Stimulated activated CD8-positive, alpha-beta memory T cell treated with anti-CD3 and anti-CD28 coated beads, Interleukin-4, amount 100 ng/mL, for 24 hours (primary cell): ENCODE results near the gene C12orf42.
"Not testable (repeated sequence)": the region's sequence is repeated elsewhere in the genome, so short reads cannot be mapped to it uniquely, and the experiment has no call there.

Experiments
- DNase-seq: peaks from one replicate; pipeline ENCODE4 v3.0.0-alpha.2; 2020; ENCODE audit warnings: low read depth

The C12orf42 gene

GRCh38 chr12:103494734-103495468 is 867 bp downstream of the C12orf42 start:
- DNase-seq: no peak

DNA sequence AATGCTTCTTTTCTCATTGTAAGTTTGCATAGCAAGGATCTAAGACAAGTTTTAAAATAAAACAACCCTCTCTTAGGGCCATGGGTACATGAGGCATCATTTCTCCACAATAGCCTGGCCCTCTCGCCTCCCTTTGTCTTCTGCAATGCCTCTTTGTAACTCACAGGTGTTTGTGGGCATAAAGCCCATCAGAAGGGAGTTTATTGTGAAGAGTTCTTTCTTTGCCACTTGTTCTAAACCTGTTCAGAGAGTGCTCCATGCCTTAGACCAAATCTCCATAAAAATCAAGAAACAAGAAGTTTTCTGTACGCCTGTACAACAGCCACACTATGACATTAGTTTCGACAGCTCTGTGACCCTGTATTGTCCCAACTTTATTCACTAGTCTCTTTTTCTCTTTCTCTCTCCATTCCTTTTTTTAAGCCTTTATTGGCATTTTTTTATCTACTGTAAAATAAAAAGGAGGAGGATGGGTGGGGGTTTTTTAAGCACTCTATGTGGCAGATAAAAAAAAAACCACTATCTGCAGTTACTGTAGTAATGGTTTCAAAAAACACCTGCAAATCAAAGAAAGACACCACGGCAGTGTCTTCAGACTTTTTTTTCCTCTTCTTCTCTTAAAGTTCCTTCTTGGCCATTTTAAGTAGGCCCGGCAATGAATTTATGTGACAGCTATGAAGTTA is 1.6 kb downstream of the C12orf42 start:
- DNase-seq: no peak

- no peak for DNase-seq
These were observed 2.6 kb downstream of the C12orf42 start for GRCh38 chr12:103493199-103493598.

- DNase-seq: no peak
These were observed 13.4 kb downstream of the C12orf42 start for GRCh38 chr12:103482365-103482764.

- DNase-seq: no peak
These were observed 20.7 kb downstream of the C12orf42 start for GRCh38 chr12:103475073-103475472.

DNA sequence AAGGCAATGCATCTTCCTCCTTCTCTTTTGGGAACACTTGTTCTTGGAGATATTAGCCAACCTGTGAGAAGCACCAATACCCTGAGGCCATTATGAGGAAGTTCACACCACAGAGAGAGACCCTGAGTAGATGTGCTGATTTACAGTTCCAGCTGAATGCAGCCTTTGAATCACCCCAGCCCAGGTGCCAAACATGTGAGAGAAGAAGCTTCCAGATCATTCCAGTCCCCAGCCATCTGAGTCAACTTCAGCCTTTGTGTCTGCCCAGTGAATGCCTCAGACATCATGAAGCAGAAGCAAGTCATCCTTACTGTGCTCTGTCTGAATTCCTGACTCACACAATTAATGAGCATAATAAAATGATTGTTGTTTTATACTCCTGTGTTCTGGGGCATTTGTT is 25.1 kb downstream of the C12orf42 start:
- no peak for DNase-seq

GRCh38 chr12:103469719-103470118 is 26.0 kb downstream of the C12orf42 start:
- DNase-seq: no peak

- no peak for DNase-seq
These were observed 26.9 kb downstream of the C12orf42 start for GRCh38 chr12:103468837-103469236.

DNA sequence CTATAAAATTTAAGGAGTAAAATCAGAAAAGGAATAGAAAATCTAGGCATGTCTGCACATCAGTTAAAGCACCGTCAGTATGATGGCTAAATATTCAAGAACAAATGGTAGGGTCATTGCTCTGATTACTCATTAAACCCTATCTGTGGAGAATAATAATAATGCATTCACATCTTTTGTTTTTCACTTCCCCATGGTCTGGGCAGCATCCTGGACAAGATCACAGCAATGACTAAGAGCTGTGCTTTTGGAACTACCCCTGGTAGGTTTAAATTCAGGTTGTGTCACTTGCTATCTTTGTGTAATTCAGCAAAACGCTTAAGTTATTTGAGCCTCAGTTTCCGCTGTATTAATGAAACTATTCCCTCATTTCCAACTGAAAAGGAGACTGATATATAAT is 33.1 kb downstream of the C12orf42 start:
- no peak for DNase-seq

DNA sequence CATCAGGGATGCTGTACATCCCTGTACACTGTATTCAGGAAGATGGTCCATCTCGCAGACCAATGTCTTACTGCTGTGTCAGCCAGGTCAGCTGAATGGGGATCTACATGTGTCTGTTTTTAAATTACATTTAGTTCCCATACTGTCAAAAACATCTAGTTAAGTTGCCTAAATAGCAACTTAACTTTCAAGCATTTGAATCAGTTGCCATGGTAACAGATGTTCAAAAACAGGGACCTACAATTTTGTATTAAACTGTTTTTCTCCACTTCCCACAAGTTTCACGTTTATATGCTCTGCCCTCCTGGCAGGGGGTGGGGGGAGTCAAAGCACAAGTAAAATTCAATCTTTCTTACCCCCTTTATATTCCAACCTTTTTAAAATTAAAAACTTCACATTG is 38.3 kb downstream of the C12orf42 start:
- DNase-seq: no peak

DNA sequence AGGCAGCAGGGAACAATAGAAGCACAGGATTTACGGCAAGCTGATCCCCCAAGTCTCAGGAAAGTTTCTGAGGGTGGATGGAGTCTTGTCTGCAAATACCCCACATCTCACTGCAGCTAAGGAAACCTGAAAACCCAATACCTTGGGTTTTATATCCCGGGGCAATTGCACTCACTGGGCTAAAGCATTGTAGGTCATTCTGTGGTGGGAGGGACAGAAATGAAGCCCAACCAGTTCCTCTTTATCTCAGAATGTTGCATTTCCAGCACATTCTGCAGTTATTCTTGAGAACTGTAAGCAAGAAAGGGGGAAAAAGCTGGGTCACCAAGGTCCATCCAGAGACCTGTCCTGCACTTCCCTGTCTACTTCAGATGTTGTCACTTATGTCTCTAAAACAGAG is 39.8 kb downstream of the C12orf42 start:
- DNase-seq: no peak

DNA sequence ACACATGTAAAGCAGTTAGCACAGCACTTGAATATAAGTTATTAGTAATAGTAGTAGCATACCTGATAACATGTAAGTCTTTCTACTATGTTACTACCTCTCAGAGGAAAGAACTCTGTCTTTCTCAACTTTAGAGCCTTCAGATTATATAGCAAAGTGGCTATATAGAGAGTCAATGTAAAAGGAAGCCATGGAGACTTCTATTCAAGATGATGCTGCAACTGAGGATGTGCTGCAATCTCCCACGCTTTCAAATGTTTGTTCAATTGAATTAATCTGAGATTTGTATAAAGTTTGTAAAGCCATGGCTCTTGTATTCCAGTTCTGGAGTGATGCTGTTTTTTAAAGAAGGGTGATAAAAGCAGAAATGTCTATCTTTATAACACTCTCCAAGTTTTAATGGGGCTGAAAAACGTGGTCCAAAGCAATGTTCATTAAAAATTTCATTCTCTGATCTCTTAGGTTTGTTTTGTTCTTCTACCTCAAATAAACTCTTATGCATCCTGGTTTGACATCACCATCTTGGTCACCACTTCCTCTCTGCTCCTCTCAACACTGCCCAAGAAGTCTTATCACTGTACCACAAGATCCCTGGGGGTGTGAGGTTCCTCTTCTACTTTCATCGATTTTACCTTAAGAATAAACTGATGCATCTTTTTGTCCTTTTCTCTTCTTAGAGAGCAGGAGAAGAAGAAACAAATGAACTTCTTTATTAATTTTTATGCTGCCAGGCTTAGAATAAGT is 40.6 kb downstream of the C12orf42 start:
- no peak for DNase-seq

DNA sequence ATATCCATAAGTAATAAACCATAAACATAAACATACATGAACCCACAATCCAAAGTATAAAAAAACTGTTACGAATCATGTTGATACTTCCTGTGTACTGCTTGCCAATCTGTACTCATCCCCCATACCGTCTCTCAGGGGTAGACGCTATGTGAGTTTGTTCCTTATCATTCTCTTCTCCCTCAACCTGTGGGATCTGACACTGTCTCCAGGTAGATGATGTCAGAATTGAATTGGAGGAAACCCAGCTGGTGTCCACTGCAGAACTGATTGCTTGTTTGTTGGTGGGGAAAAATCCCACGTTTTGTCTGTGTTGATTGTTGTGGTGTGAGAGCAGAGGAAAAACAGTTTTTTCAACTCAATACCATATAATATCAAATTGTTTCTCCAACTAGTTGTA is 50.8 kb downstream of the C12orf42 start:
- DNase-seq: no peak

DNA sequence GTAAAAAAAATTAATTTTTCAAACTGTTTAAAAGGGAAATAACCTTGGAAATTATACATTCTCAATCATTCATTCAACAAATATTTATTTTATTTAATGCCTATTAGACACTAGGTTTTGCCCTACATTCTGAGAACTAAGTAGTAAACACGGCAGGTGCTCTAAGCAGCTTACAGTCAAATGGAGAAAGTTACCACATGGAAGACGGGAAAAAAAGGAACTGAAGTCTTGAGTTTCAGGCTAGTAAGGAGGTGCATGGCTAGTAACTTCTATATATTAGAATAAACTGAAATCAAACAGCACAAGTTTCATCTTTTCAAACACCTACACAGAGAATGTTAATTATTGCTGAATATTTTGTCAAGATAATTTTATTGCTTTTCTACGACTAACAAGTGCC is 52.9 kb downstream of the C12orf42 start:
- DNase-seq: no peak

DNA sequence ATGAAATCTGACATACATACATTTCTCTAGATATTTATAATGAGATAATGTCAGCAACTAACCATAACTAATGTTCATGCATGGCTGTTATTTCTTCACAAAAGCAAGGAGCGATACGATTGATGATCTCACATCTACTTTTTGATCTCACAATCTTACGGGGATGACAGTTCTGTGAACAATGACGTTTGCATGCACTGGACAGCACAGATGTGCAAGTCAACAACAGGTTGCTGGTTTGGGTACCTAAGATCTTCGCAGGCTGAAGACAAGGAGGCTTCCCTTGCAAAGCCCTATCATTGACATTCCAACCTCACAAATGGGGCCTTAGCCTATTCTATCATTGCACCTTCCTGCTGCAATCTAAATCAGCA is 53.6 kb downstream of the C12orf42 start:
- DNase-seq: no peak

DNA sequence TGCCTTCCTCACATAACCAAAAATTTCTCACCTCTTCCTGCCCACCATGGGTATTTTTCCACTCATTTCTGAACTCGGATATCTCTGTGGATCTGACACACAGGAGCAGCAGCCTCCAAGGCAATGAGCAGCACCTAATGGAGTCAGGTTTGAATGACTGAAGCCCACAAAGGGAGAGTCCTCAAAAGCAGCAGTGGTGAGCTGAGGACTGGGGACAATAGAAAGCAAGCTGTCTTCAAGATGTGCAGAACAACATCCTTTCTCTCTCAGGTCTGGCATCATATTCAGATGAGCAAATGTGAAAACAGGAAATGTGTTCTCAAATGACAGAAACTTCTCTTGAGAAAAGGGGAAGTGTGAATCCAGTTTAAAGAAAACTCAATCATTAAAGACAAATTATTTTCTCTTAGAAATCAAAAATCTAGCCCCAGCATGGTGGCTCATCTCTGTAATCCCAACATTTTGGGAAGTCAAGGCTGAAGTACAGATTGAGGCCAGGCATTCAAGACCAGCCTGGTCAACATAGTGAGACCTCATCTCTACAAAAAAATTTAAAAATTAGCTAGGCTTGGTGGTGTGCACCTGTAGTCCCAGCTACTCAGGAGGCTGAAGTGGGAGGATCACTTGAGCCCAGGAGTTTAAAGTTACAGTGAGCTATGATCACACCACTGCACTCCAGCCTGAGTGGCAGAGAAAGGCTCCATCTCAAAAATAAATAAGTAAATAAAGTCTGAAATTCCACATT is 54.2 kb downstream of the C12orf42 start:
- no peak for DNase-seq

DNA sequence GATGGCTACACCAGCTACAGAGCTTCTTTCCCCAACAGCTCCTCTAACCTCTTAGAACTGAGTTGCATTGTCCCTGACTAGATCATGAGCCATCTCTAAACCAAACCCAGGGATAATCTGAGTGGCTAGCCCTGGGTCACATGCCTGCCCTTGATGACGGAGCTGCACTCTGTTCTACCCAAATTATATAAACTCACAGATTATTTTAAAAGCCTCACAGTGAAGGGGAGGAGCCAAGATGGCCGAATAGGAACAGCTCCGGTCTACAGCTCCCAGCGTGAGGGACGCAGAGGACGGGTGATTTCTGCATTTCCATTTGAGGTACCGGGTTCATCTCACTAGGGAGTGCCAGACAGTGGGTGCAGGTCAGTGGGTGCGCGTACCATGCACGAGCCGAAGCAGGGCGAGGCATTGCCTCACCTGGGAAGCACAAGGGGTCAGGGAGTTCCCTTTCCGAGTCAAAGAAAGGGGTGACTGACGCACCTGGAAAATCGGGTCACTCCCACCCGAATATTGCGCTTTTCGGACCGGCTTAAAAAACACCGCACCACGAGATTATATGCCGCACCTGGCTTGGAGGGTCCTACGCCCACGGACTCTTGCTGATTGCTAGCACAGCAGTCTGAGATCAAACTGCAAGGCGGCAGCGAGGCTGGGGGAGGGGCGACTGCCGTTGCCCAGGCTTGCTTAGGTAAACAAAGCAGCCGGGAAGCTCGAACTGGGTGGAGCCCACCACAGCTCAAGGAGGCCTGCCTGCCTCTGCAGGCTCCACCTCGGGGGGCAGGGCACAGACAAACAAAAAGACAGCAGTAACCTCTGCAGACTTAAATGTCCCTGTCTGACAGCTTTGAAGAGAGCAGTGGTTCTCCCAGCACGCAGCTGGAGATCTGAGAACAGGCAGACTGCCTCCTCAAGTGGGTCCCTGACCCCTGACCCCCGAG is 61.3 kb downstream of the C12orf42 start:
- DNase-seq: not testable (repeated sequence)

GRCh38 chr12:103431950-103432349 is 63.8 kb downstream of the C12orf42 start:
- no peak for DNase-seq

DNA sequence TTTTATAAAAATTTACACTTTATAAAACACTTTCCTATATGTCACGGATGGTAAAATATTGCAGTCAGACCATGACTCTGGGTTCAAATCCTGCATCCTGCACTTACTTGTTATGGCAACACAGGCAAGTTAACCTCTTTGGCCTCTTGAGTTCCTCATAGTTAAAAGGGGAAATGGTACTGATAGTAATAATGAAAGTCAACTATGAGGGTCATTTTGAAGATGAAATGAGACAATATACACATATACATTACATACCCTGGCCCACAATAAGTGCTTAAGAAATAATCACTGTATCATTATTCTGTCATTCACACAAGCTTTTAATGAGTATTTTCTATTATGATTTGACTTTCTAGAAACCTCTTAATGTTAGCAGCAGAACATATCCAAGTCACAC is 64.4 kb downstream of the C12orf42 start:
- DNase-seq: no peak

GRCh38 chr12:103425674-103426073 is 70.1 kb downstream of the C12orf42 start:
- not testable (repeated sequence) for DNase-seq
